SK-N-SH (cell line): ENCODE measurements around the gene PLA2G4B. TPM values are rescaled to one million over a fixed set of nuclear protein-coding genes. Genes with fewer than 3 reads are reported as not detected.

ENCODE experiments used
- CTCF ChIA-PET: fragments of 300-600, 350-600 bp; formaldehyde crosslinking; extraction: SDS; loops from one replicate; lab custom pipeline; 2021; lab: Yijun Ruan, JAX
- POLR2A ChIA-PET: fragments of 350-600 bp; sonication (Branson Sonifier 250); formaldehyde crosslinking; extraction: SDS; loops from one replicate; lab custom pipeline; 2020; ENCODE audit warnings: antibody characterized with exemption, inconsistent platforms; lab: Yijun Ruan, JAX
- DNase-seq: peaks from one replicate; pipeline ENCODE4 v3.0.0; 2012
- H2AFZ ChIP-seq: fragments of 200-600 bp; sonication (generic); 2 replicates; pipeline ENCODE4 v1.8.1; 2016; ENCODE audit warnings: antibody characterized with exemption, mild to moderate bottlenecking, low read depth
- H3F3A ChIP-seq: fragments of 200-600 bp; sonication (generic); replicated peaks from 2 replicates; pipeline ENCODE3; 2016; ENCODE audit warnings: antibody characterized with exemption, mild to moderate bottlenecking; ENCODE audit not compliant: insufficient read depth
- H3K27ac ChIP-seq, 2 experiments: fragments of 200-500 bp in 1 of 2; fragments of 200-600 bp in 1 of 2; sonication (Bioruptor generic) in 1 of 2; sonication (generic), shearing (Covaris generic) in 1 of 2; 2 replicates each; pipeline versions ENCODE4 v1.5.1 to v1.6.1; 2014 to 2016; ENCODE audit warnings: low read depth in 2 of 2, inconsistent platforms in 1 of 2, low read length in 1 of 2, mild to moderate bottlenecking in 1 of 2, mixed read lengths in 1 of 2
- H3K27me3 ChIP-seq: fragments of 200-600 bp; sonication (generic), shearing (Covaris generic); 2 replicates; pipeline ENCODE4 v1.6.1; 2016; ENCODE audit warnings: mixed run types; ENCODE audit not compliant: insufficient read depth
- H3K36me3 ChIP-seq, 2 experiments: fragments of 200-500 bp in 1 of 2; fragments of 200-600 bp in 1 of 2; sonication (Bioruptor generic) in 1 of 2; sonication (generic) in 1 of 2; replicated peaks in 1 of 2; 2 replicates each; pipeline versions ENCODE3 to v1.5.1; 2014 to 2016; ENCODE audit warnings: low read length in 1 of 2, mild to moderate bottlenecking in 1 of 2; ENCODE audit not compliant: insufficient read depth in 2 of 2, control insufficient read depth in 1 of 2
- H3K4me1 ChIP-seq, 2 experiments: fragments of 200-500 bp in 1 of 2; fragments of 200-600 bp in 1 of 2; sonication (Bioruptor generic) in 1 of 2; sonication (generic), shearing (Covaris generic) in 1 of 2; 2 replicates each; pipeline versions ENCODE4 v1.5.1 to v1.6.1; 2014 to 2016; ENCODE audit warnings: low read depth in 1 of 2, low read length in 1 of 2, mixed run types in 1 of 2; ENCODE audit not compliant: insufficient read depth in 2 of 2, control insufficient read depth in 1 of 2
- H3K4me2 ChIP-seq: fragments of 200-600 bp; sonication (generic), shearing (Covaris generic); 2 replicates; pipeline ENCODE4 v1.6.1; 2017; ENCODE audit warnings: mixed run types
- H3K4me3 ChIP-seq, 2 experiments: fragments of 200-500 bp in 1 of 2; fragments of 200-600 bp in 1 of 2; sonication (Bioruptor generic) in 1 of 2; sonication (generic), shearing (Covaris generic) in 1 of 2; 2 replicates each; pipeline versions ENCODE4 v1.5.1 to v1.8.1; 2014 to 2016; ENCODE audit warnings: low read depth in 2 of 2, inconsistent platforms in 1 of 2, low read length in 1 of 2, mild to moderate bottlenecking in 1 of 2, mixed read lengths in 1 of 2, moderate library complexity in 1 of 2
- H3K79me2 ChIP-seq: fragments of 200-600 bp; sonication (generic); 2 replicates; pipeline ENCODE4 v1.8.1; 2017; ENCODE audit warnings: mild to moderate bottlenecking; ENCODE audit not compliant: insufficient read depth
- H3K9ac ChIP-seq: fragments of 200-600 bp; sonication (generic); 2 replicates; pipeline ENCODE4 v1.6.1; 2017; ENCODE audit warnings: mixed run types
- H3K9me2 ChIP-seq: fragments of 200-600 bp; sonication (generic); 2 replicates; pipeline ENCODE4 v1.6.1; 2017; ENCODE audit warnings: mixed run types
- H3K9me3 ChIP-seq: fragments of 200-600 bp; sonication (generic); 2 replicates; pipeline ENCODE4 v1.6.1; 2017; ENCODE audit warnings: mixed run types, mild to moderate bottlenecking, moderate library complexity
- H4K20me1 ChIP-seq: fragments of 200-600 bp; sonication (generic); 2 replicates; pipeline ENCODE4 v1.6.1; 2017; ENCODE audit warnings: mild to moderate bottlenecking, mixed run types; ENCODE audit not compliant: insufficient read depth
- CHD2 ChIP-seq: fragments of 150-350 bp; IDR thresholded peaks from 2 replicates; pipeline ENCODE4 v1.6.1; 2018; ENCODE audit warnings: low read length; ENCODE audit not compliant: partially characterized antibody
- ELF1 ChIP-seq: IDR thresholded peaks from 2 replicates; pipeline ENCODE4 v1.4.0; 2012
- EZH2phosphoT487 ChIP-seq: fragments of 200-600 bp; sonication (generic); IDR thresholded peaks from 2 replicates; pipeline ENCODE4 v1.6.1; 2017; ENCODE audit warnings: low read depth, mixed run types, mild to moderate bottlenecking, antibody characterized with exemption, moderate library complexity, borderline replicate concordance
- FOSL2 ChIP-seq: IDR thresholded peaks from 2 replicates; pipeline ENCODE4 v1.4.0; 2012; ENCODE audit warnings: low read depth, mild to moderate bottlenecking, moderate library complexity, borderline replicate concordance
- FOXJ3 ChIP-seq: sonication (generic); formaldehyde crosslinking; IDR thresholded peaks from 2 replicates; pipeline ENCODE4 v1.5.1; 2020; ENCODE audit warnings: mild to moderate bottlenecking, missing genetic modification reagents
- GABPA ChIP-seq: IDR thresholded peaks from 2 replicates; pipeline ENCODE4 v1.4.0; 2012; ENCODE audit warnings: low read depth, mild to moderate bottlenecking
- JUND ChIP-seq: IDR thresholded peaks from 2 replicates; pipeline ENCODE4 v1.4.0; 2012
- NRF1 ChIP-seq: IDR thresholded peaks from 2 replicates; pipeline ENCODE4 v1.6.1; 2012; ENCODE audit warnings: low read depth, mild to moderate bottlenecking, low read length
- POLR2AphosphoS5 ChIP-seq: IDR thresholded peaks from 2 replicates; pipeline ENCODE4 v1.6.1; 2012; ENCODE audit warnings: low read depth, low read length
- RCOR1 ChIP-seq: fragments of 150-350 bp; IDR thresholded peaks from 2 replicates; pipeline ENCODE4 v1.6.1; 2017; ENCODE audit warnings: antibody characterized with exemption, low read length
- RXRA ChIP-seq: IDR thresholded peaks from 2 replicates; pipeline ENCODE4 v1.4.0; 2012; ENCODE audit warnings: low read depth, mild to moderate bottlenecking, borderline replicate concordance
- SIN3A ChIP-seq: IDR thresholded peaks from 2 replicates; pipeline ENCODE4 v1.6.1; 2012; ENCODE audit warnings: low read depth, mild to moderate bottlenecking, low read length, moderate library complexity, borderline replicate concordance
- SMC3 ChIP-seq: IDR thresholded peaks from 2 replicates; pipeline ENCODE4 v1.6.1; 2012; ENCODE audit warnings: low read depth, low read length, improper control_type of control experiment
- TAF1 ChIP-seq: IDR thresholded peaks from 2 replicates; pipeline ENCODE4 v1.6.1; 2012; ENCODE audit warnings: low read depth, mild to moderate bottlenecking, low read length, moderate library complexity, borderline replicate concordance
- TCF12 ChIP-seq: IDR thresholded peaks from 2 replicates; pipeline ENCODE4 v1.4.0; 2012
- WGBS: methylation state at CpG from one replicate; pipeline ENCODE4 v1.1.6; 2017; ENCODE audit warnings: low lambda C conversion rate; 5-methylcytosine and 5-hydroxymethylcytosine counted together
- polyA plus RNA-seq, 3 experiments: library from polyadenylated mRNA; depleted of rRNA; stranded (reverse); fragments of >200 nt; gene quantifications; 2 replicates each; pipeline ENCODE4 v1.2.3, GENCODE V29; 2012
- TF ChIP-seq, protein P1 (sequence below): fragments of 200-600 bp; sonication (generic); IDR thresholded peaks from 2 replicates; pipeline ENCODE4 v1.6.1; 2017; ENCODE audit warnings: antibody characterized with exemption, mild to moderate bottlenecking, moderate library complexity
- TF ChIP-seq, protein P2 (sequence below): IDR thresholded peaks from 2 replicates; pipeline ENCODE4; 2012

Gene PLA2G4B
- polyA plus RNA-seq, 1 of the 3 experiments (the other 2 are of a cell fraction), result 5.3 TPM

DNA sequence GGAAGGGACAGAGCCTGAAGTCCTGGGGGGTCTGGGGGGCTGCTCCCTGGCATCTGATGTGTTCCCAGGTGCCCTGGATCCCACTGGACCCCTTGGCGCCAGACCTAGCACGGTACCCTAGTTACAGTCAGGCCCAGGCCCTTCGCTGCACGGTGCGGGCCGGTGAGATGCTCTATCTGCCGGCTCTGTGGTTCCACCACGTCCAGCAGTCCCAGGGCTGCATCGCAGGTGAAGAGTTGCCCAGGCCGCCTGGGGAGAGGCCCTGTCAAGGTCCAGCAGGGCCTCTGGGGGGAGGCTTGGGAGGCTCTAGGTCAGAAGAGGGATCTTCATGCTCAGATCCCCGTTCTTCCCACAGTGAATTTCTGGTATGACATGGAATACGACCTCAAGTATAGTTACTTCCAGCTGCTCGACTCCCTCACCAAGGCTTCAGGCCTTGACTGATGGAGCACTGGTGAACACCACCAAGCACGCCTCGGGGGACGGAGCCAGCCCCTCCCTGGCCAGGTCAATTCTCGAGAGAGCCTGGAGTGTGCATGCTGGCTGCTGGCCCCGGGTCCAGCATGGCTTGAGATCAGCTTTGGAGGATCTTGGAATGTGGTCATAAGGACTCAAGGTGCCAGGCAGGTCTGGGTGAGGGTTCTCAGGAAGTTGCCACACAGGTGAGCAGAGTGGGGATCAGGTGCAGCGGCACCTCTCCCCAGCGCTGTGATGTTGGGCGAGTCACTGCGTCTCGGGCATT lies 1.8 kb upstream of the PLA2G4B start:
- H3K4me3 ChIP-seq, result no peak overlapping the region
- no peaks in the 10 kb centered on the region for H3K27me3 ChIP-seq
- CTCF ChIA-PET, result interaction anchor here (1.5 kb wide), 1 partner anchor 14 kb away, joined by 5 read pairs; no protein-coding TSS in a partner anchor
- H3F3A ChIP-seq, result no peaks in the 10 kb centered on the region
- no peaks in the 10 kb centered on the region for H4K20me1 ChIP-seq
- H3K79me2 ChIP-seq, result no peaks in the 10 kb centered on the region
- TF ChIP-seq FOSL2 (no peak), JUND (no peak), TAF1 (no peak), GABPA (no peak)
- H3K27ac ChIP-seq, result no peak overlapping the region
- H3K4me1 ChIP-seq, result peaks cover 3 to 15% of the 10 kb centered on the region in 2 experiments; a peak in 2 of 4 replicates
- WGBS, result 94% methylated on average over 6 of the region's 23 CpGs
- no peak overlapping the region for H3K9ac ChIP-seq
- POLR2A ChIA-PET, result no interaction called here
- DNase-seq, result no peak
- H3K36me3 ChIP-seq, result peaks cover 0 to 7% of the 10 kb centered on the region in 2 experiments
- no peaks in the 10 kb centered on the region for H3K9me3 ChIP-seq
- H2AFZ ChIP-seq, result no peak overlapping the region
- no peak overlapping the region for H3K4me2 ChIP-seq
- no peaks in the 10 kb centered on the region for H3K9me2 ChIP-seq

DNA sequence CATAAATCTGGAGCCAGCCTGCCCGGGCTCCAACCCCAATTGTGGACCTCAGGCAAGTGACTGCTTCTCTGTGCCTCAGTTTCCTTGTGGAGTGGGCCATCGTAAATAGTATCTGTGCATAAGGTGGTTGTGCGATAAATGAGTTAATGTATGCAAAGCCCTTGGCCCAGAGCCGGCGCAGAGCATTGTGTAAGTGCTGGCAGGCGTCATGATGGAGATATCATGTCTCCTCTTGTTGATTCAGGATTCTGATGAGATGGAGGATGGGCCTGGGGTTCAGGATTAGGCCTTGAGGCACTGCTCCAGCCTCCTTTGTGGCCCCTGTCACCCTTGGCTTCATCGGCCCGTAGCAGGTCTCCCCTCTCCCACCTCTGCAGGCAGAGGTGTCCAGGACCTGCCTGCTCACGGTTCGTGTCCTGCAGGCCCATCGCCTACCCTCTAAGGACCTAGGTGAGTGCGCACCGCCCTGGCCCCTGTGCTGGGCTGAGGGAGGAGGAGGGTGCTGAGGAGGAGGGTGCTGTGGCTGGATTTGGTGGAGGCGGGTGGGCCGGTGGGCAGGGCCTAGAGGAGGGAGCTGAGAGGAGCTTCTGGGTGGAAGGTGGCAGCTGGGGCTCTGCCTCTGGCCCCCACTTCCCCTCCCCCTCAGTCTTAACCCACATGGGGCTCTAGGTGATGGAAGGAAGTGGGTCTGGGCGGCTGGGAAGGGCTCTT lies 1.3 kb downstream of the PLA2G4B start:
- H3K36me3 ChIP-seq, result peaks cover 0 to 3% of the 10 kb centered on the region in 2 experiments
- no peaks in the 10 kb centered on the region for H3K27me3 ChIP-seq
- ChIA-PET POLR2A (interaction anchor here (0.6 kb wide), 1 partner anchor 55 kb away, joined by 3 read pairs; no protein-coding TSS in a partner anchor), CTCF (no interaction called here)
- no peak overlapping the region for H3K9ac ChIP-seq
- no peaks in the 10 kb centered on the region for H3K9me3 ChIP-seq
- no peak overlapping the region for H3K4me2 ChIP-seq
- H3K9me2 ChIP-seq, result no peaks in the 10 kb centered on the region
- H2AFZ ChIP-seq, result no peak overlapping the region
- no peak for DNase-seq
- H3K4me1 ChIP-seq, result peaks cover 3 to 15% of the 10 kb centered on the region in 2 experiments; a peak in 2 of 4 replicates
- no peaks in the 10 kb centered on the region for H3F3A ChIP-seq
- H3K4me3 ChIP-seq, result no peak overlapping the region
- H3K79me2 ChIP-seq, result no peaks in the 10 kb centered on the region
- no peaks in the 10 kb centered on the region for H4K20me1 ChIP-seq
- WGBS, result 96% methylated on average over 12 of the region's 16 CpGs
- H3K27ac ChIP-seq, result peak overlapping the region in 1 of 2 experiments; percentile 19; a peak in 1 of 4 replicates
- TF ChIP-seq GABPA, result no peak
- no peak for TF ChIP-seq NRF1
- TF ChIP-seq SMC3, result no peak
- no peak for TF ChIP-seq RCOR1
- TF ChIP-seq POLR2AphosphoS5, result no peak
- TF ChIP-seq FOXJ3 (CRISPR knock-in tag), result no peak
- no peak for TF ChIP-seq SIN3A
- no peak for TF ChIP-seq CHD2
- TF ChIP-seq, protein P1, sequence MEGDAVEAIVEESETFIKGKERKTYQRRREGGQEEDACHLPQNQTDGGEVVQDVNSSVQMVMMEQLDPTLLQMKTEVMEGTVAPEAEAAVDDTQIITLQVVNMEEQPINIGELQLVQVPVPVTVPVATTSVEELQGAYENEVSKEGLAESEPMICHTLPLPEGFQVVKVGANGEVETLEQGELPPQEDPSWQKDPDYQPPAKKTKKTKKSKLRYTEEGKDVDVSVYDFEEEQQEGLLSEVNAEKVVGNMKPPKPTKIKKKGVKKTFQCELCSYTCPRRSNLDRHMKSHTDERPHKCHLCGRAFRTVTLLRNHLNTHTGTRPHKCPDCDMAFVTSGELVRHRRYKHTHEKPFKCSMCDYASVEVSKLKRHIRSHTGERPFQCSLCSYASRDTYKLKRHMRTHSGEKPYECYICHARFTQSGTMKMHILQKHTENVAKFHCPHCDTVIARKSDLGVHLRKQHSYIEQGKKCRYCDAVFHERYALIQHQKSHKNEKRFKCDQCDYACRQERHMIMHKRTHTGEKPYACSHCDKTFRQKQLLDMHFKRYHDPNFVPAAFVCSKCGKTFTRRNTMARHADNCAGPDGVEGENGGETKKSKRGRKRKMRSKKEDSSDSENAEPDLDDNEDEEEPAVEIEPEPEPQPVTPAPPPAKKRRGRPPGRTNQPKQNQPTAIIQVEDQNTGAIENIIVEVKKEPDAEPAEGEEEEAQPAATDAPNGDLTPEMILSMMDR, result no peak
- TF ChIP-seq, protein P2, sequence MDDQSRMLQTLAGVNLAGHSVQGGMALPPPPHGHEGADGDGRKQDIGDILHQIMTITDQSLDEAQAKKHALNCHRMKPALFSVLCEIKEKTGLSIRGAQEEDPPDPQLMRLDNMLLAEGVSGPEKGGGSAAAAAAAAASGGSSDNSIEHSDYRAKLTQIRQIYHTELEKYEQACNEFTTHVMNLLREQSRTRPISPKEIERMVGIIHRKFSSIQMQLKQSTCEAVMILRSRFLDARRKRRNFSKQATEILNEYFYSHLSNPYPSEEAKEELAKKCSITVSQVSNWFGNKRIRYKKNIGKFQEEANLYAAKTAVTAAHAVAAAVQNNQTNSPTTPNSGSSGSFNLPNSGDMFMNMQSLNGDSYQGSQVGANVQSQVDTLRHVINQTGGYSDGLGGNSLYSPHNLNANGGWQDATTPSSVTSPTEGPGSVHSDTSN, result no peak
- TF ChIP-seq ELF1, result no peak
- no peak for TF ChIP-seq EZH2phosphoT487
- TF ChIP-seq TCF12, result no peak
- TF ChIP-seq RXRA, result no peak
